K562 (cell line): ENCODE data around the gene ACAT2. TPM values are rescaled to one million over a fixed set of nuclear protein-coding genes. Genes with fewer than 3 reads are reported as not detected.
A peak's percentile ranks its signal among the peaks of the same experiment; 100 is the strongest.

Experiments
- AFF4 ChIP-seq: sonication (generic); formaldehyde crosslinking; IDR thresholded peaks from 2 replicates; pipeline ENCODE4 v1.8.0; 2023; ENCODE audit warnings: mild to moderate bottlenecking, missing genetic modification reagents
- ARID2 ChIP-seq: fragments of 450-650 bp; IDR thresholded peaks from 2 replicates; pipeline ENCODE4 v1.6.1; 2017; ENCODE audit warnings: antibody characterized with exemption, mild to moderate bottlenecking
- CLOCK ChIP-seq: fragments of 250-450 bp; sonication (Bioruptor Pico); IDR thresholded peaks from 2 replicates; pipeline ENCODE4 v1.4.0; 2020; ENCODE audit warnings: mild to moderate bottlenecking, moderate library complexity, borderline replicate concordance
- ESRRB ChIP-seq: fragments of 250-450 bp; sonication (Bioruptor Pico); IDR thresholded peaks from 2 replicates; pipeline ENCODE4 v1.5.0; 2020; ENCODE audit warnings: mild to moderate bottlenecking, moderate library complexity, borderline replicate concordance
- MTA1 ChIP-seq: fragments of 450-650 bp; IDR thresholded peaks from 2 replicates; pipeline ENCODE4 v1.6.1; 2017; ENCODE audit warnings: borderline replicate concordance
- MYBL2 ChIP-seq, 2 experiments: fragments of 450-650 bp in 1 of 2; sonication (generic) in 1 of 2; formaldehyde crosslinking in 1 of 2; IDR thresholded peaks; 2 replicates each; pipeline versions ENCODE4 v1.6.1 to v1.8.1; 2017 to 2022; ENCODE audit warnings: borderline replicate concordance in 1 of 2, inconsistent platforms in 1 of 2, low read depth in 1 of 2, mild to moderate bottlenecking in 1 of 2, missing genetic modification reagents in 1 of 2, moderate library complexity in 1 of 2
- NR0B1 ChIP-seq: fragments of 450-650 bp; IDR thresholded peaks from one replicate; pipeline ENCODE4 v1.6.1; 2018; ENCODE audit warnings: mild to moderate bottlenecking, moderate library complexity; ENCODE audit not compliant: partially characterized antibody
- SIRT6 ChIP-seq: IDR thresholded peaks from one replicate; pipeline ENCODE4 v1.6.1; 2012; ENCODE audit warnings: low read depth, mild to moderate bottlenecking, control low read depth, inconsistent platforms, low read length, moderate library complexity
- SRSF1 ChIP-seq: fragments of 200-400 bp; formaldehyde crosslinking; IDR thresholded peaks from 2 replicates; pipeline ENCODE4 v1.6.1; 2017; ENCODE audit warnings: mild to moderate bottlenecking, low read depth, low read length, moderate library complexity
- TARDBP ChIP-seq: fragments of 450-650 bp; IDR thresholded peaks from 2 replicates; pipeline ENCODE4 v1.6.1; 2016
- ZFPM2 ChIP-seq: fragments of 250-450 bp; sonication (Bioruptor Pico); IDR thresholded peaks from 2 replicates; pipeline ENCODE4 v1.5.1; 2022; ENCODE audit warnings: mild to moderate bottlenecking
- ZMIZ1 ChIP-seq, 2 experiments: fragments of 150-350 bp in 1 of 2; IDR thresholded peaks; 2 replicates each; pipeline ENCODE4 v1.6.1; 2012 to 2016; ENCODE audit warnings: low read depth in 2 of 2, low read length in 2 of 2, mild to moderate bottlenecking in 1 of 2, moderate library complexity in 1 of 2
- ZNF24 ChIP-seq: fragments of 450-650 bp; IDR thresholded peaks from 2 replicates; pipeline ENCODE4 v1.6.1; 2016
- ZNF354B ChIP-seq: fragments of 250-450 bp; sonication (Bioruptor Pico); IDR thresholded peaks from 2 replicates; pipeline ENCODE4 v1.4.0; 2020
- polyA plus RNA-seq, 8 experiments: library from polyadenylated mRNA; depleted of rRNA in 4 of 8; stranded (reverse) in 5 of 8; unstranded in 3 of 8; fragments of >200 nt; fragmentation: Nextera tagmentation in 2 of 8; fragmentation: Illumina TruSeq in 1 of 8; extraction: Ambion mirVana in 2 of 8; extraction: Trizol in 1 of 8; gene quantifications; 2 replicates each; pipeline versions ENCODE4 v1.2.1 to v1.2.3, GENCODE V29; 2011 to 2014; ENCODE audit warnings: inconsistent platforms in 1 of 8, missing spikeins in 1 of 8
- total RNA-seq, 7 experiments: library from RNA; depleted of rRNA in 6 of 7; stranded (reverse); fragments of >200 nt in 6 of 7; fragmentation: Illumina TruSeq in 2 of 7; extraction: Trizol in 2 of 7; gene quantifications; 2 replicates each; pipeline versions ENCODE4 v1.2.1 to v1.2.3, GENCODE V29; 2011 to 2021; ENCODE audit warnings: low replicate concordance in 1 of 7

ACAT2 gene
- total and polyA plus RNA-seq, 9 of the 15 experiments (the other 6 are each of a cell fraction or from before 2014, with no cell fraction given) = 63.0 to 309 (median 144) TPM

GRCh38 chr6:159790149-159790955 is 28.5 kb downstream of the ACAT2 start, which contains the start of gene MRPL18 (continued):
- TF ChIP-seq CLOCK (CRISPR knock-in tag) (no peak), ZMIZ1 (IDR thresholded peaks at IDR 0.05; ENCODE audit: low read depth in 2 of 2, low read length in 2 of 2) (no peak; a peak in 1 of 4 replicates), SRSF1 (no peak), TARDBP (peak; percentile 33; the same call in 1 of the 2 replicates), MTA1 (no peak), AFF4 (CRISPR knock-in tag) (peak; percentile 23; the same call in 1 of the 2 replicates), MYBL2 (IDR thresholded peaks at IDR 0.05; ENCODE audit: low read depth) (no peak), MYBL2 (CRISPR knock-in tag; IDR thresholded peaks at IDR 0.05; ENCODE audit: borderline replicate concordance) (no peak), ZNF354B (CRISPR knock-in tag) (no peak), SIRT6 (no peak), ARID2 (no peak), ZFPM2 (CRISPR knock-in tag) (no peak), ZNF24 (no peak), ESRRB (CRISPR knock-in tag) (no peak), NR0B1 (no peak)
